Measurements from ENCODE around the gene RTN4RL1. TPM values are rescaled to one million over a fixed set of nuclear protein-coding genes. Genes with fewer than 3 reads are reported as not detected.

The RTN4RL1 gene
- total RNA-seq, 1 donor from 2014 or later, result 3.7 TPM

- intact Hi-C loops (cut with DNase I), result no loop called here
- Histone ChIP-seq H3K9me3 (no peaks in the 10 kb centered on the region), H3K4me3 (no peak overlapping the region), H3K4me1 (peaks cover 21% of the 10 kb centered on the region), H3K27me3 (no peaks in the 10 kb centered on the region), H3K36me3 (no peaks in the 10 kb centered on the region), H3K27ac (no peak overlapping the region)
- TF ChIP-seq POLR2A (IDR thresholded peaks at IDR 0.05), result no peak
- no peak for TF ChIP-seq POLR2AphosphoS5 (IDR thresholded peaks at IDR 0.05; ENCODE audit: insufficient read depth in 1 of 2, low read depth in 1 of 2)
- TF ChIP-seq, protein P1, sequence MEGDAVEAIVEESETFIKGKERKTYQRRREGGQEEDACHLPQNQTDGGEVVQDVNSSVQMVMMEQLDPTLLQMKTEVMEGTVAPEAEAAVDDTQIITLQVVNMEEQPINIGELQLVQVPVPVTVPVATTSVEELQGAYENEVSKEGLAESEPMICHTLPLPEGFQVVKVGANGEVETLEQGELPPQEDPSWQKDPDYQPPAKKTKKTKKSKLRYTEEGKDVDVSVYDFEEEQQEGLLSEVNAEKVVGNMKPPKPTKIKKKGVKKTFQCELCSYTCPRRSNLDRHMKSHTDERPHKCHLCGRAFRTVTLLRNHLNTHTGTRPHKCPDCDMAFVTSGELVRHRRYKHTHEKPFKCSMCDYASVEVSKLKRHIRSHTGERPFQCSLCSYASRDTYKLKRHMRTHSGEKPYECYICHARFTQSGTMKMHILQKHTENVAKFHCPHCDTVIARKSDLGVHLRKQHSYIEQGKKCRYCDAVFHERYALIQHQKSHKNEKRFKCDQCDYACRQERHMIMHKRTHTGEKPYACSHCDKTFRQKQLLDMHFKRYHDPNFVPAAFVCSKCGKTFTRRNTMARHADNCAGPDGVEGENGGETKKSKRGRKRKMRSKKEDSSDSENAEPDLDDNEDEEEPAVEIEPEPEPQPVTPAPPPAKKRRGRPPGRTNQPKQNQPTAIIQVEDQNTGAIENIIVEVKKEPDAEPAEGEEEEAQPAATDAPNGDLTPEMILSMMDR (IDR thresholded peaks at IDR 0.05), result no peak
- no peak for DNase-seq (ENCODE audit: extremely low spot score in 2 of 2)
Observed at GRCh38 chr17:2043785-2044184, 18.7 kb upstream of the RTN4RL1 start.

DNA sequence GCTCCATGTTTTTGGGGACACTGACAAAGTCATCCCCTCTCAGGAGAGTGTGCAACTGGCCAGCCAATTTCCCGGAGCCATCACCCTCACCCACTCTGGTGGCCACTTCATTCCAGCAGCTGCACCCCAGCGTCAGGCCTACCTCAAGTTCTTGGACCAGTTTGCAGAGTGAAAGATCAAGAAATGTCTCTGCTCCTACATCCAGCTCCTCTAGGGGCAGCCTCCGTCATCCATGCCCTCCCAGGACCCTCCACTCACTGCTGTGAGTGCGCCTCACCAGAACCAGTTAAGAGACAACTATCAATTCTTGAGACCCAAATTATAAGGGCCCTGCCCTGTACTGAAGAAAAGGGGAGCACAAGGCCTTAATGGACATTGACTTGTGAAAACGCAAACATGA lies 17.8 kb upstream of the RTN4RL1 start:
- peak overlapping the region; percentile 83 for H3K27ac ChIP-seq
- no peaks in the 10 kb centered on the region for H3K27me3 ChIP-seq
- H3K4me3 ChIP-seq, result peak overlapping the region; percentile 60 to 92
- intact Hi-C loops (cut with DNase I), result no loop called here
- H3K4me1 ChIP-seq, result peaks cover 19% of the 10 kb centered on the region
- no peak for DNase-seq (ENCODE audit: extremely low spot score in 2 of 2)
- H3K9me3 ChIP-seq, result no peaks in the 10 kb centered on the region
- TF ChIP-seq POLR2AphosphoS5 (IDR thresholded peaks at IDR 0.05; ENCODE audit: insufficient read depth in 1 of 2, low read depth in 1 of 2), result no peak
- TF ChIP-seq POLR2A (IDR thresholded peaks at IDR 0.05), result no peak
- TF ChIP-seq, protein P1 (IDR thresholded peaks at IDR 0.05), result no peak
- H3K36me3 ChIP-seq, result no peaks in the 10 kb centered on the region

GRCh38 chr17:2042390-2042847 lies 17.3 kb upstream of the RTN4RL1 start:
- peak overlapping the region; percentile 60 to 92 for H3K4me3 ChIP-seq
- H3K27ac ChIP-seq, result peak overlapping the region; percentile 83
- peaks cover 19% of the 10 kb centered on the region for H3K4me1 ChIP-seq
- no peaks in the 10 kb centered on the region for H3K9me3 ChIP-seq
- peaks cover 0 to under 1% of the 10 kb centered on the region in 2 donors for H3K36me3 ChIP-seq
- no peak for DNase-seq (ENCODE audit: extremely low spot score in 2 of 2)
- intact Hi-C loops (cut with DNase I), result no loop called here
- TF ChIP-seq, protein P1 (IDR thresholded peaks at IDR 0.05), result no peak
- TF ChIP-seq POLR2AphosphoS5 (IDR thresholded peaks at IDR 0.05; ENCODE audit: insufficient read depth in 1 of 2, low read depth in 1 of 2), result no peak
- no peak for TF ChIP-seq POLR2A (IDR thresholded peaks at IDR 0.05)
- H3K27me3 ChIP-seq, result no peaks in the 10 kb centered on the region

GRCh38 chr17:2041561-2042389 lies 16.6 kb upstream of the RTN4RL1 start, which contains the start of gene OVCA2:
TSS of gene OVCA2 (plus strand) at chr17:2042022. CDS start at chr17:2042048, 26 bp downstream.
- Histone ChIP-seq H3K27ac (peak within 1 kb of the TSS; percentile 83), H3K36me3 (peaks cover 0 to 7% of the 10 kb centered on the region in 2 donors), H3K4me3 (peak within 1 kb of the TSS; percentile 60 to 92), H3K9me3 (no peaks in the 10 kb centered on the region), H3K4me1 (peaks cover 19% of the 10 kb centered on the region), H3K27me3 (no peaks in the 10 kb centered on the region)
- TF ChIP-seq POLR2AphosphoS5 (IDR thresholded peaks at IDR 0.05; ENCODE audit: insufficient read depth in 1 of 2, low read depth in 1 of 2), result peak; percentile 86 to 87
- TF ChIP-seq POLR2A (IDR thresholded peaks at IDR 0.05), result peak in 1 of 2 donors; percentile 39
- TF ChIP-seq, protein P1 (IDR thresholded peaks at IDR 0.05), result peak; percentile 30 to 54 (median 31)
- DNase-seq (ENCODE audit: extremely low spot score in 2 of 2), result no peak
- intact Hi-C loops (cut with DNase I), result no loop called here

All from vagina (tissue), 2 donors.